GM19239 (cell line): Measurements from ENCODE around the gene DAGLB.
"Not testable (repeated sequence)": the region's sequence is repeated elsewhere in the genome, so short reads cannot be mapped to it uniquely, and the experiment has no call there.

Experiments
- DNase-seq: peaks from one replicate; pipeline ENCODE4 v3.0.0; 2011; ENCODE audit warnings: low spot score; ENCODE audit not compliant: insufficient read length
- FAIRE-seq: peaks from 2 replicates; lab custom pipeline; 2011; peaks lifted over from hg19 to GRCh38; lab: Jason Lieb, UNC

DAGLB gene

DNA sequence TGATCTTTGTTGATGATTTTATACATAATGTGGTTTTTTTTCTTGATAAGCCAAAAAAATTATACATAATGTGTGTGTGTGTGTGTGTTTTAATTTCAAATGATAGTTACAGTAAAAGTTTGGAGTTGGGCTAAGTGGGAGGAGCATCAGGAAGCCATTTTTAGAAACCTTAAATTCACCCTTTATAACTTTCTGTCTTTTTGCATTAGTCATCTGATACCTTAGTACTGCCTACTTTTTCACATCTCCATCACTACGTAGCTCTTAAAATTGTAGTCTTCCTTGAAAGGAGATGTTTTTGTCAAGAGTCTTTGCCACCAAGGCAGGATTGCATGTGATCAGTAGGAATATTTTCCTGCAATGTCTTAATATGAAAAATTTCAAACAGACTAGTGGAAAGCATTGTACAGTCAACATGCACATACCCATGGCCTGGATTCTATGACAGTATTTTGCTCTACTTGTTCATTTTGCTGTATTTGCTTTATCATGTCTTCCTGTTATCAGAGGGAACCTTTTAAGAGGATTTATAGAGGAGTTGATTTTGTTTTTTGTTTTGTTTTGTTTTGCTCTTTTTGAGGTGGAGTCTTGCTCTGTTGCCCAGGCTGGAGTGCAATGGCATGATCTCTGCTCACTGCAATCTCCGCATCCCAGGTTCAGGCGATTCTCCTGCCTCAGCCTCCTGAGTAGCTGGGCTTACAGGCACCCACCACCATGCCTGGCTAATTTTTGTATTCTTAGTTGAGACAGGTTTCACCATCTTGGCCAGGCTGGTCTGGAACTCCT, 67.3 kb downstream of the DAGLB start:
- no peak for DNase-seq
- FAIRE-seq, result no peak

- DNase-seq, result no peak
- no peak for FAIRE-seq
Measured at GRCh38 chr7:6379886-6380285, 67.9 kb downstream of the DAGLB start.

GRCh38 chr7:6378556-6378955, 69.2 kb downstream of the DAGLB start:
- DNase-seq, FAIRE-seq: not testable (repeated sequence)

- no peak for DNase-seq
- no peak for FAIRE-seq
Measured at GRCh38 chr7:6376820-6377219, 70.9 kb downstream of the DAGLB start.

DNA sequence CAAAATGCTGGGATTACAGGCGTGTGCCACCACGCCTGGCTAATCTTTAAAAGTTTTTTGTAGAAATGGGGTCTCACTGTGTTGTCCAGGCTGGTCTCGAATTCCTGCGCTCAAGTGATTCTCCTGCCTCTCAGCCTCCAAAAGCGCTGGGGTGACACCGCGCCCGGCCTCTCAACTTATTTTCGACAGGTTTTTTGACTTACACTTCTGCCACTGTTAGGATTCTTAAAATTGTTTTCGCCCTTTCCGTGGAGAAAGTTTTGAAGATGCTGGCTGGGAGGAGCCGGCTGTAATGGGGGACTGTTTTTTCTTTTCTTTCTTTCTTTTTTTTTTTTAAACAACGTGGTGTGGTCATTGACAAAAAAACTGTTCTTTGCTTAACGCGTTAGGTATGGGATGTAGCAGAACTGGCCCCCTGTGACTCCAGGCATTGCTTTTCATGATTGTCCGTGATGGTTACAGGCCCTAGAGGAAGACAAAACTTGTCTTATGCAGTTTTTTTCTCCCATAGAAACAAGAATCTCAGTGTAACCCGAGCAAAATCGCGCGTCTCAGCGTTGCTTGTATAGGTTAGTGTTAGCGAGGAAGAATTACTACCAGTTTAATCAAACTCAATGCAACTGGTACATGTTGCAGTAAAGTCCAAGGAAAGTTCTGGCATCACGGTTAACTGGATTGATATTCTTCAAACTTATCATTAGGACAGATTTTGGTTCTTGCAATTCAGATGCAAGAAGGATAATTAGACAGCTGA, 72.2 kb downstream of the DAGLB start:
- DNase-seq (no peak), FAIRE-seq (peak; percentile 54)

DNA sequence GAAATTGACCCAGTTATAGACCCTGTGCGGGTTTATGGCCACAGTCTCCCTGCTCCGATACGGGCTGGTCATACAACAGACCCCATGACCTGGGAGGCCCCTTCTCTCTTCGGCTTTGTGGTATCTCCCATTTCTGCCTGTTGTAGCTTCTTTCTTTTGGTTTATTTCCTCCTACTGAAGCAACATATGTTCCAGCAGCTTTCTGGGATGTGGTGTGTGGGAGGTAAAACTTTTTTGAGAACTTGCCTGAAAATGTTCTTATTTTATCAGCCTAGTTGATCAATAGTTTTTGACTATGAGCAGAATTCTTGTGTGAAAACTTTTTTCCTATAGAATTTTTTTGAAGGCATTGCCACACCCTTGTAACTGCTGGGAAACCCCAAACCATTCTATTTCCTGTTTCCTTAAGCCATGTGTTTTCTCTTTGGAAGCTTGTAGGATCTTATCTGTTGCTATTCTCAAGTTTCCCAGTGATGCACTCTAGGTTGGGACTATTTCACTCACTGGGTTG, 80.0 kb downstream of the DAGLB start:
- no peak for FAIRE-seq
- no peak for DNase-seq

- DNase-seq (no peak), FAIRE-seq (no peak)
Measured at GRCh38 chr7:6365451-6365850, 82.3 kb downstream of the DAGLB start.

GRCh38 chr7:6360841-6361240, 86.9 kb downstream of the DAGLB start:
- DNase-seq (no peak), FAIRE-seq (no peak)

- DNase-seq (no peak), FAIRE-seq (no peak)
Measured at GRCh38 chr7:6359734-6360133, 88.0 kb downstream of the DAGLB start.
